Stimulated activated CD4-positive, alpha-beta T cell treated with anti-CD3 and anti-CD28 coated beads, Interleukin-2, amount 100 ng/mL, for 4 hours (primary cell): ENCODE data around the gene SELENBP1.
"Not testable (repeated sequence)": the region's sequence is repeated elsewhere in the genome, so short reads cannot be mapped to it uniquely, and the experiment has no call there.

Experiments used
- DNase-seq: peaks from one replicate; pipeline ENCODE4 v3.0.0-alpha.2; 2020; ENCODE audit warnings: low read depth

The SELENBP1 gene

GRCh38 chr1:151377150-151377884, 4.8 kb upstream of the SELENBP1 start:
- no peak for DNase-seq

GRCh38 chr1:151373196-151373595, 691 bp upstream of the SELENBP1 start:
- no peak for DNase-seq

- no peak for DNase-seq
Observed at GRCh38 chr1:151371370-151372057, 991 bp downstream of the SELENBP1 start.

- DNase-seq, result no peak
Observed at GRCh38 chr1:151370211-151370911, 2.1 kb downstream of the SELENBP1 start.

- DNase-seq, result no peak
Observed at GRCh38 chr1:151369621-151370048, 2.9 kb downstream of the SELENBP1 start.

GRCh38 chr1:151369302-151369610, 3.2 kb downstream of the SELENBP1 start:
- no peak for DNase-seq

GRCh38 chr1:151368393-151369301, 3.9 kb downstream of the SELENBP1 start:
- no peak for DNase-seq

- no peak for DNase-seq
Observed at GRCh38 chr1:151367658-151368392, 4.7 kb downstream of the SELENBP1 start.

- no peak for DNase-seq
Observed at GRCh38 chr1:151364996-151365395, 7.5 kb downstream of the SELENBP1 start.

GRCh38 chr1:151362308-151363155, 10.0 kb downstream of the SELENBP1 start:
- DNase-seq, result no peak

GRCh38 chr1:151361883-151362282, 10.6 kb downstream of the SELENBP1 start:
- no peak for DNase-seq

- DNase-seq, result no peak
Observed at GRCh38 chr1:151356696-151357095, 15.8 kb downstream of the SELENBP1 start.

GRCh38 chr1:151352021-151352718, 20.3 kb downstream of the SELENBP1 start:
- no peak for DNase-seq

GRCh38 chr1:151350323-151350722, 22.2 kb downstream of the SELENBP1 start:
- DNase-seq, result not testable (repeated sequence)

- no peak for DNase-seq
Observed at GRCh38 chr1:151347523-151348246, 24.8 kb downstream of the SELENBP1 start.

GRCh38 chr1:151346769-151347522, 25.6 kb downstream of the SELENBP1 start, which contains the start of gene RFX5:
TSS of gene RFX5 (minus strand) at chr1:151347252. CDS start at chr1:151346320, 932 bp downstream.
- peak; percentile 91 for DNase-seq

- no peak for DNase-seq
Observed at GRCh38 chr1:151346082-151346768, 26.3 kb downstream of the SELENBP1 start.

GRCh38 chr1:151344291-151344690, 28.2 kb downstream of the SELENBP1 start:
- no peak for DNase-seq
